Left ventricle myocardium superior (tissue), 1 donor: ENCODE results near the gene EEF1AKMT1. TPM values are rescaled to one million over a fixed set of nuclear protein-coding genes. Genes with fewer than 3 reads are reported as not detected.
"Not testable (repeated sequence)": the region's sequence is repeated elsewhere in the genome, so short reads cannot be mapped to it uniquely, and the experiment has no call there.

Source experiments
- ATAC-seq: fragments of 200-7000 bp; cut with Tn5 transposase; one replicate; pipeline ENCODE4 v1.9.1; 2020; ENCODE audit warnings: mild to moderate bottlenecking, moderate library complexity
- DNase-seq: peaks from one replicate; pipeline ENCODE4 v3.0.0-alpha.2; 2020
- intact Hi-C: fragments of 100-400 bp; cut with micrococcal nuclease; formaldehyde crosslinking; loops from one replicate; pipeline ENCODE4 v1.11.0; 2022
- total RNA-seq: library from RNA; stranded (reverse); fragmentation: NEBNext Ultra II Directional; extraction: Animal tissue kit (Norgen Biotek cat#: 25700); gene quantifications from one replicate; pipeline ENCODE4 v1.2.1, GENCODE V29; 2021
- donor health status: DM: no; HTN: yes; CAD: no; lungs with severe emphysema.

The EEF1AKMT1 gene
- total RNA-seq, 1 donor from 2014 or later: 9.1 TPM

GRCh38 chr13:20704459-20705069 lies 69.2 kb downstream of the EEF1AKMT1 start:
- intact Hi-C loops: no loop called here
- DNase-seq (no peak), ATAC-seq (no peak)

- ATAC-seq: peak; percentile 89
- intact Hi-C loops: no loop called here
- DNase-seq: peak; percentile 88
Measured at GRCh38 chr13:20703780-20704458, 69.8 kb downstream of the EEF1AKMT1 start.

- intact Hi-C loops: no loop called here
- ATAC-seq: peak; percentile 44
- DNase-seq: peak; percentile 57
Measured at GRCh38 chr13:20702915-20703779, 70.6 kb downstream of the EEF1AKMT1 start, which contains the start of gene IL17D. TSS of gene IL17D (plus strand) at chr13:20703699. CDS start at chr13:20704002, 303 bp downstream.

GRCh38 chr13:20702530-20702914 lies 71.2 kb downstream of the EEF1AKMT1 start:
- ATAC-seq (no peak), DNase-seq (no peak)
- intact Hi-C loops: no loop called here

DNA sequence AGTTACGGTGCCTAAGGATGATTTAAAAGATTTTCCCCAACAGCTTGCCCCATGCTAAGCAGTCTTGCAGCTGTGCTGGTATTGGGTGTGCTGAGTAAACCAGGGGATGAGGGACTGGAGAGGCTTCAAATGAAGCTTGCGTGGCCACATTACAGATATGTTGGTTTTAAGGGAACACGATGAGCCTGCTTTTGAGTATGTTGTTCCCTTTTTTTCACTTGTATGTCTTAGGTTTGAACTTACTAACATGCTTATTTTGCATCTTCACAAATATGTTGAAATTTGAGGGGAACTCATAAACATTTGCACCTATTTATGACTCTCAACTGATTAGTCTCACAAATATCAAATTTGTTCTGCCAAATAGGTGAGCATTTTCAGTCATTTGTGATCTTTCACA lies 72.3 kb downstream of the EEF1AKMT1 start:
- ATAC-seq (no peak), DNase-seq (no peak)
- intact Hi-C loops: no loop called here

DNA sequence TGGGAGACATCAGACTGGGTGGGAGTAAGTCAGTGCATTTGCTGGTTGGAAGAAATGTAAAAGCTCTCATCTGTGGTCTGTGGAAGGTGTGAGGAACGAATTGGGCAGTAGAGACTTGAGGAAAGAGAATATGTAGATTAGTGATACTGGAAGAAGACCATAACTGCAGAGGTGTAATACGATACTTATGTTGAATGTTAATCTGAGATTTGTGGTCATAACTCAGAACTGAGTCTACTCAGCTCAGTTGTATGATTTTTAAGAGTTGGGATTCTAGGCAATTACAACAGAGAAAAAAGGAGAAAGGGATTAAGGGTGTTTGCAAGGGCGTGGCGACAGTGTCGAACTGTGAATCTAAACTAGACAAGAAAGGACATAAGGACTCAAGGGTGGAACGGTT lies 73.5 kb downstream of the EEF1AKMT1 start:
- intact Hi-C loops: no loop called here
- DNase-seq: no peak
- ATAC-seq: no peak

GRCh38 chr13:20699715-20700114 lies 74.0 kb downstream of the EEF1AKMT1 start:
- intact Hi-C loops: no loop called here
- ATAC-seq: no peak
- no peak for DNase-seq

- intact Hi-C loops: no loop called here
- DNase-seq (no peak), ATAC-seq (no peak)
Measured at GRCh38 chr13:20696073-20696472, 77.7 kb downstream of the EEF1AKMT1 start.

GRCh38 chr13:20691616-20692015 lies 82.1 kb downstream of the EEF1AKMT1 start:
- no peak for DNase-seq
- intact Hi-C loops: no loop called here
- ATAC-seq: no peak

GRCh38 chr13:20689291-20689690 lies 84.5 kb downstream of the EEF1AKMT1 start:
- intact Hi-C loops: no loop called here
- ATAC-seq (no peak), DNase-seq (no peak)

DNA sequence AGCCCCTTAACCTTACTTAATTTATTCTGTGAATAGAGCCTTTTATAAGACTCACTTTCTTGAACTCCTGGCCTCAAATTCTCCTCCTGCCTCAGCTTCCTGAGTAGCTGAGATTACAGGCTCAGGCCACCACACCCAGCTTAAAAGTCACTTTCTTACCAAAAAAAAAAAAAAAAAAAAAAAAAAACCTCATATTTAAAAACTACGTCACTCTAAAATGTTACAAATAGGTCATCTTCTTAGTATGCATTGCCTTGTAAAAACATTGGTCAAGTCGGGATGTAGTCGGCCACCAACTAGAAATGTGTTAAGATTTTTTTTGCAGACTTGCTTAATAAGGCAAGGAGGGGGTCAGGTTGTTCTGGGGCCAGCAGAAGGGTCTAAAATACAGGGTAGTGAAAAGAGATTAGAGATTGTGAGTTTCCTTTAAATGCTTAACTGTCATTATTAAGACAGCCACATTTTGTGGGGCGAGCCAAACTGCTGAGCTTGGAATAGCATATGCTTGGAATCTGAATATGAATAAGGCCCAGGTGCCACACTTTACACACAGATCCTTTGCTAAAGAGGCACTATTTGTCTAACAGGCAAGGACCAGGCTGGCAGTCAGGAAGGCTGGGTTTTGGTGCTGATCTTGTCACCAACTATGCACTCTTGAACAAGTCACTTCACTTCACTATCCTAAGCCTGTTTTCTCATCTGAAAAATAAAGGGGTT lies 86.7 kb downstream of the EEF1AKMT1 start:
- DNase-seq: no peak
- intact Hi-C loops: no loop called here
- ATAC-seq: no peak

- no peak for ATAC-seq
- intact Hi-C loops: no loop called here
- DNase-seq: no peak
Measured at GRCh38 chr13:20686167-20686566, 87.6 kb downstream of the EEF1AKMT1 start.

GRCh38 chr13:20685092-20685491 lies 88.7 kb downstream of the EEF1AKMT1 start:
- ATAC-seq (no peak), DNase-seq (no peak)
- intact Hi-C loops: no loop called here

DNA sequence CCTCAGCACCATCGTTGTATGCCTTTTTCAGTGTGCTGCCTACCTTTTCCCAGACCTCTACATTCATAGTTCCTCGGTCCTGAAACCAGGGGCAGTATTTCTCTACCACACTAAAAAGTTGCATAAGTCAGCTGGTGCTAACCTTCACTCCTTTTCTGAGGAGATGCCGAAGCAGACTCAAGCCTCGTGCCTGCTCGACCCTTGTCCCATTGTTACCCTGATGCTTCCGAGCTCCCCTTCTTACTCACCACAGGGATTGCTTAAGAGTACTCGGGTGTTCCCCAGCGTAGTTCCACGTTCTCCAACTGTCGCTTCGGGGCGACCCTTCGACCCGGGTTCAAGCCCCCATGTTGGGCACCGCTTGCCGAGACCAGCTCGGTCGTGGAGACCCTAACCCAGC lies 89.2 kb downstream of the EEF1AKMT1 start:
- intact Hi-C loops: no loop called here
- DNase-seq (no peak), ATAC-seq (no peak)

- ATAC-seq (no peak), DNase-seq (no peak)
- intact Hi-C loops: no loop called here
Measured at GRCh38 chr13:20684041-20684440, 89.7 kb downstream of the EEF1AKMT1 start.

GRCh38 chr13:20682061-20682460 lies 91.7 kb downstream of the EEF1AKMT1 start:
- intact Hi-C loops: no loop called here
- ATAC-seq: no peak
- no peak for DNase-seq

GRCh38 chr13:20681481-20681880 lies 92.3 kb downstream of the EEF1AKMT1 start:
- ATAC-seq, intact Hi-C loops, DNase-seq: not testable (repeated sequence)

DNA sequence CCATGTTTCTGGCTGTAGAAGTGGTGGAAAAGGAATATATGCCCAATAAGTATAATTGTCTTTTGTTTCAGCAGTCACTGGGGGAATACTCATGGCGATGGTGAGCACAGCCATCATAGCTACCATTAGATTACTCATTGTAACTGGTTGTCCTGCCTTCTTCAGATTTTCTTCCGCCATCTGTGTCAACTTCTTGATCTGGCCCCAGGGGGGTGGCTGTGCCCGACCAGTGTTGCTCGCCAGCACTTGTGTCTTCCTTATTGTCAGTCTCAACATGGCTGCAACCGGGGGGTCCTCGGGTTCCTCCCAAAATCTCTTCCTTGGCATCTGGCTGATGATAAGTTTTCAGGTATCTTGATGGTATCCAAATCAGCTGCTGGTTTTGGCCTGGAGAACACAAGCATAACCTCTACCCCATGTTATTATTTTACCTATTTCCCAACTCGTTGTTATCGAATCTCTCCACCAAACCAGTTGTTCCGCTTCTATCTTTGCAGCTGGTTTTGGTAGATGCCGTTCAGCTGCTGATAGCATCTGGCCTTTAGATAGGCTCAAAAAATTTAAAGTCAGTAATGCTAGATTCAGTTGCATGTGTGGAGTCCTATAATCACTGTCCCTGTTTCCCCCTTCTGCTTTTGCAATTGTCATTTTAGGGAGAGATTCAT lies 93.2 kb downstream of the EEF1AKMT1 start:
- DNase-seq (no peak), ATAC-seq (no peak)
- intact Hi-C loops: no loop called here

DNA sequence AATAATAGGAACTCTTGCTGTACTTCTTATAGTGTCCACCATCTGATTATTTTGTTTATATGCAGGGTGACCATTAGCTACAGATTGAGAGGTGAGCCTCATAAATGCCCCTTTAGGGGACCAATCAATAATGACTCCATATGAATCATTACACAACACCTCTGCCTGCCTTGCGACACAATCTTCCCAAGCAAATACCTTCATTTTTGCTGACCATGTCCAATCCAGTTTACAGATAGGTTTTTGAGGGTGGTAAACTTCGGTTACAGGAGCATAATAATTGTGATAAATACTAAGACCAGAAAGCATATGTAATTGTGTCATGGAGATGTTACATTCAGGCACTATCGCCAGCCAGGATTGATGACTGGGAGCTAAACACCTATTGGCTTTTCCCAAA lies 93.9 kb downstream of the EEF1AKMT1 start:
- intact Hi-C loops: no loop called here
- ATAC-seq: no peak
- no peak for DNase-seq
